ENCODE results near the gene FASN.

DNA sequence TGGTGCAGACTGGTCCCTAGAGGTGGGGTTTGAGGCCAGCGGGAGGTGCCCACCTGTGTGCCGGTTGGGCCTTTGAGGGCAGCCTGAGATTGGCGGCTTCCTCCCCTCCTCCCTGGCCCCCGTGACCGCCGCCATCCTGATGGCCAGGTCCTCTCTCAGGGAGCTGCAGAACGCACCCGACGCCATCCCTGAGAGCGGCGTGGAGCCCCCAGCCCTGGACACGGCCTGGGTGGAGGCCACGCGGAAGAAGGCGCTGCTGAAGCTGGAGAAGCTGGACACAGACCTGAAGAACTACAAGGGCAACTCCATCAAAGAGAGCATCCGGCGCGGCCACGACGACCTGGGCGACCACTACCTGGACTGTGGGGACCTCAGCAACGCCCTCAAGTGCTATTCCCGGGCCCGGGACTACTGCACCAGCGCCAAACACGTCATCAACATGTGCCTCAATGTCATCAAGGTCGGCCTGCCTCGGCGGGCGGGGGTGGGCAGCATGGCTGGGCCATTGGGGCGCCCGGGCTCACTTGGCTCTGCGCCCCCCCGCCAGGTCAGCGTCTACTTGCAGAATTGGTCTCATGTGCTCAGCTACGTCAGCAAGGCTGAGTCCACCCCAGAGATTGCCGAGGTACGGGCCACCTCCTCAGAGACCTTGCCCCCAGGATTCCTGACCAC, 43.5 kb downstream of the FASN start:
- TF ChIP-seq, protein P1, sequence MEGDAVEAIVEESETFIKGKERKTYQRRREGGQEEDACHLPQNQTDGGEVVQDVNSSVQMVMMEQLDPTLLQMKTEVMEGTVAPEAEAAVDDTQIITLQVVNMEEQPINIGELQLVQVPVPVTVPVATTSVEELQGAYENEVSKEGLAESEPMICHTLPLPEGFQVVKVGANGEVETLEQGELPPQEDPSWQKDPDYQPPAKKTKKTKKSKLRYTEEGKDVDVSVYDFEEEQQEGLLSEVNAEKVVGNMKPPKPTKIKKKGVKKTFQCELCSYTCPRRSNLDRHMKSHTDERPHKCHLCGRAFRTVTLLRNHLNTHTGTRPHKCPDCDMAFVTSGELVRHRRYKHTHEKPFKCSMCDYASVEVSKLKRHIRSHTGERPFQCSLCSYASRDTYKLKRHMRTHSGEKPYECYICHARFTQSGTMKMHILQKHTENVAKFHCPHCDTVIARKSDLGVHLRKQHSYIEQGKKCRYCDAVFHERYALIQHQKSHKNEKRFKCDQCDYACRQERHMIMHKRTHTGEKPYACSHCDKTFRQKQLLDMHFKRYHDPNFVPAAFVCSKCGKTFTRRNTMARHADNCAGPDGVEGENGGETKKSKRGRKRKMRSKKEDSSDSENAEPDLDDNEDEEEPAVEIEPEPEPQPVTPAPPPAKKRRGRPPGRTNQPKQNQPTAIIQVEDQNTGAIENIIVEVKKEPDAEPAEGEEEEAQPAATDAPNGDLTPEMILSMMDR (IDR thresholded peaks at IDR 0.05; ENCODE audit: poor library complexity, severe bottlenecking), result no peak
- TF ChIP-seq EP300 (conservative IDR thresholded peaks at IDR 0.05; ENCODE audit: poor library complexity, severe bottlenecking), result no peak
- no peak for TF ChIP-seq EZH2 (IDR thresholded peaks at IDR 0.05; ENCODE audit: borderline replicate concordance, insufficient read depth, low read length, poor library complexity, severe bottlenecking)
- TF ChIP-seq RAD21 (conservative IDR thresholded peaks at IDR 0.05), result no peak
- no peak for TF ChIP-seq POLR2AphosphoS5 (IDR thresholded peaks at IDR 0.05)
- TF ChIP-seq SMC3 (conservative IDR thresholded peaks at IDR 0.05; ENCODE audit: poor library complexity), result no peak
- TF ChIP-seq TAF1 (IDR thresholded peaks at IDR 0.05; ENCODE audit: low read depth), result no peak
- TF ChIP-seq, protein P2, sequence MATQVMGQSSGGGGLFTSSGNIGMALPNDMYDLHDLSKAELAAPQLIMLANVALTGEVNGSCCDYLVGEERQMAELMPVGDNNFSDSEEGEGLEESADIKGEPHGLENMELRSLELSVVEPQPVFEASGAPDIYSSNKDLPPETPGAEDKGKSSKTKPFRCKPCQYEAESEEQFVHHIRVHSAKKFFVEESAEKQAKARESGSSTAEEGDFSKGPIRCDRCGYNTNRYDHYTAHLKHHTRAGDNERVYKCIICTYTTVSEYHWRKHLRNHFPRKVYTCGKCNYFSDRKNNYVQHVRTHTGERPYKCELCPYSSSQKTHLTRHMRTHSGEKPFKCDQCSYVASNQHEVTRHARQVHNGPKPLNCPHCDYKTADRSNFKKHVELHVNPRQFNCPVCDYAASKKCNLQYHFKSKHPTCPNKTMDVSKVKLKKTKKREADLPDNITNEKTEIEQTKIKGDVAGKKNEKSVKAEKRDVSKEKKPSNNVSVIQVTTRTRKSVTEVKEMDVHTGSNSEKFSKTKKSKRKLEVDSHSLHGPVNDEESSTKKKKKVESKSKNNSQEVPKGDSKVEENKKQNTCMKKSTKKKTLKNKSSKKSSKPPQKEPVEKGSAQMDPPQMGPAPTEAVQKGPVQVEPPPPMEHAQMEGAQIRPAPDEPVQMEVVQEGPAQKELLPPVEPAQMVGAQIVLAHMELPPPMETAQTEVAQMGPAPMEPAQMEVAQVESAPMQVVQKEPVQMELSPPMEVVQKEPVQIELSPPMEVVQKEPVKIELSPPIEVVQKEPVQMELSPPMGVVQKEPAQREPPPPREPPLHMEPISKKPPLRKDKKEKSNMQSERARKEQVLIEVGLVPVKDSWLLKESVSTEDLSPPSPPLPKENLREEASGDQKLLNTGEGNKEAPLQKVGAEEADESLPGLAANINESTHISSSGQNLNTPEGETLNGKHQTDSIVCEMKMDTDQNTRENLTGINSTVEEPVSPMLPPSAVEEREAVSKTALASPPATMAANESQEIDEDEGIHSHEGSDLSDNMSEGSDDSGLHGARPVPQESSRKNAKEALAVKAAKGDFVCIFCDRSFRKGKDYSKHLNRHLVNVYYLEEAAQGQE (IDR thresholded peaks at IDR 0.05; ENCODE audit: borderline replicate concordance), result no peak
- no peak for TF ChIP-seq MXI1 (conservative IDR thresholded peaks at IDR 0.05; ENCODE audit: poor library complexity, severe bottlenecking)
